ENCODE data around the gene PANK2. TPM values are rescaled to one million over a fixed set of nuclear protein-coding genes. Genes with fewer than 3 reads are reported as not detected.

The PANK2 gene
- total and polyA plus RNA-seq, 2 of the 8 experiments (the other 6 are each of a cell fraction or from before 2014, with no cell fraction given) = 17.1 to 57.5 TPM

DNA sequence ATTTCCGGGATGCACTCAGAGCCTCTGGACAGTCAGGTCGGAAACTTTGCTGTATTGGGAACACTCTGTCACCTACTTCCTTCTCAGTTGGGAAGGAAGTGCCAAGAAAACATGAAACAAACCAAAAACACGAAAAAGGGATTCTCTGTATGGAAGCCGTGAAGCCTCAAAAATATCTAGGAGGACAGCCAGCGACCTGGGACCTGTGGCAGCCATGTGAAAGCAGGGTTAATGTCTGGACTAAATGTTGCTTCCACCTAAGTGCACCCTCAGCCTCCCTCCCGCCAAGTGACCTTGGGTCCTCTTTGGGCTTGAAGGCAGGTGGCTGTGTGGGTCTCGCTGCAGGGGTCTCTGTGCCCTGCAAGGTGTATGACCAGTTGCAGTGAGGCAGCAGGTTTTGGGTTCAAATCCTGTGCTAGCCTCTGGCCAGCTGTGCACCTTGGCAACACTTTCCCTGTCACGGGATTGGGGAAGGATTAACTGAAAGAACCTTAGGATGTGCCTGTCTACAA lies 41.7 kb upstream of the PANK2 start:
- no peaks in the 10 kb centered on the region; a peak in 1 of 7 replicates for H3K27me3 ChIP-seq (replicated peaks in 1 of 4; ENCODE audit: control insufficient read depth in 3 of 4, extremely low read depth in 1 of 4, insufficient read depth in 3 of 4, low read length in 3 of 4)
- peaks cover 0 to 8% (median 4%) of the 10 kb centered on the region in 4 experiments; a peak in 3 of 7 replicates for H3K4me1 ChIP-seq (replicated peaks in 1 of 4; ENCODE audit: control insufficient read depth in 3 of 4, insufficient read depth in 4 of 4, low read length in 3 of 4)
- peak overlapping the region; percentile 52; the same call in 1 of the 2 replicates for H2BK5ac ChIP-seq (ENCODE audit: low read depth, low read length)
- H4K5ac ChIP-seq (ENCODE audit: insufficient read length, low read depth, low read length) = no peak overlapping the region
- no peak overlapping the region for H4K91ac ChIP-seq (replicated peaks; ENCODE audit: insufficient read length, low read length)
- ChIA-PET CTCF (ENCODE audit: partially characterized antibody) (no interaction called here), POLR2A (ENCODE audit: partially characterized antibody) (interaction anchor here (0.7 to 1.3 kb wide), 4 partner anchors 11 to 80 kb away, joined by 3 read pairs; partner anchors contain the start of gene ADISSP)
- H3K56ac ChIP-seq (replicated peaks; ENCODE audit: insufficient read length, low read depth, low read length) = no peak overlapping the region
- H3K79me2 ChIP-seq (ENCODE audit: control insufficient read depth in 1 of 2, insufficient read depth in 2 of 2, low read length in 2 of 2) = peaks cover 0 to 4% of the 10 kb centered on the region in 2 experiments; a peak in 2 of 4 replicates
- whole genome bisulfite sequencing, 2 experiments (ENCODE audit: extremely low coverage in 1 of 2, insufficient coverage in 1 of 2, insufficient read length in 1 of 2, insufficient replicate concordance in 2 of 2, low coverage in 1 of 2, low lambda C conversion rate in 2 of 2, missing lambda C conversion rate in 1 of 2) = 49% methylated on average over 8 of the region's 8 CpGs; no CpG with 5 or more reads in 1 of the 2 experiments
- H3K27ac ChIP-seq (ENCODE audit: low read depth, low read length) = no peak overlapping the region
- no peaks in the 10 kb centered on the region for H3K9me3 ChIP-seq (ENCODE audit: insufficient read depth in 2 of 2, low read depth in 1 of 2, low read length in 1 of 2)
- H3K36me3 ChIP-seq (ENCODE audit: control insufficient read depth in 2 of 4, insufficient read depth in 4 of 4, low read length in 3 of 4) = no peaks in the 10 kb centered on the region
- H3K4ac ChIP-seq (replicated peaks; ENCODE audit: insufficient read length, low read depth, low read length) = no peak overlapping the region
- H3K9ac ChIP-seq (replicated peaks in 1 of 4; ENCODE audit: extremely low read depth in 1 of 4, low read depth in 3 of 4, low read length in 3 of 4) = peak overlapping the region in 3 of 4 experiments; percentile 69 to 71 (median 70); a peak in 6 of 7 replicates
- no peak overlapping the region for H2BK12ac ChIP-seq (ENCODE audit: low read depth, low read length)
- no peak overlapping the region for H3K23ac ChIP-seq (ENCODE audit: insufficient read length)
- no peak overlapping the region for H2AFZ ChIP-seq (ENCODE audit: low read length)
- H2AK5ac ChIP-seq (ENCODE audit: low read depth, low read length) = no peak overlapping the region
- no peak overlapping the region for H2BK15ac ChIP-seq (ENCODE audit: low read length)
- peaks cover 3% of the 10 kb centered on the region; the same call in 1 of the 2 replicates for H3K79me1 ChIP-seq (ENCODE audit: low read depth, low read length)
- no peak overlapping the region for H2BK20ac ChIP-seq (ENCODE audit: low read length)
- FAIRE-seq = no peak
- peak overlapping the region; percentile 95; the same call in 1 of the 2 replicates for H4K8ac ChIP-seq (ENCODE audit: extremely low read depth, insufficient read depth, low read length)
- H3K4me2 ChIP-seq (ENCODE audit: insufficient read depth in 1 of 2, low read depth in 2 of 2, low read length in 2 of 2) = peak overlapping the region; percentile 88 to 93
- DNase-seq (ENCODE audit: low read depth in 1 of 2, low spot score in 2 of 2) = no peak
- no peak overlapping the region for H2BK120ac ChIP-seq (replicated peaks; ENCODE audit: low read depth, low read length)
- peaks cover 12% of the 10 kb centered on the region for H3K23me2 ChIP-seq (ENCODE audit: low read depth, low read length)
- H3K18ac ChIP-seq (ENCODE audit: extremely low read depth, low read length) = no peak overlapping the region; the same call in 1 of the 2 replicates
- peaks cover 0 to 5% of the 10 kb centered on the region in 2 experiments for H4K20me1 ChIP-seq (replicated peaks in 1 of 2; ENCODE audit: control insufficient read depth in 1 of 2, insufficient read depth in 2 of 2, low read length in 2 of 2)
- H3K4me3 ChIP-seq (ENCODE audit: extremely low read depth in 1 of 4, insufficient read depth in 2 of 4, low read depth in 3 of 4, low read length in 4 of 4) = peak overlapping the region; percentile 63 to 84 (median 73)
- no peak overlapping the region for H3K14ac ChIP-seq (ENCODE audit: insufficient read length)
- no peak for TF ChIP-seq SAP30 (IDR thresholded peaks at IDR 0.05; ENCODE audit: insufficient read depth, insufficient replicate concordance, low read length)
- no peak for TF ChIP-seq ASH2L (IDR thresholded peaks at IDR 0.05; ENCODE audit: low read length)
- no peak for TF ChIP-seq ATF3 (IDR thresholded peaks at IDR 0.05; ENCODE audit: insufficient read depth, low read depth, low read length)
- no peak for TF ChIP-seq TAF1 (IDR thresholded peaks at IDR 0.05; ENCODE audit: low read depth, low read length)
- no peak for TF ChIP-seq PHF8 (conservative IDR thresholded peaks at IDR 0.05; ENCODE audit: low read depth, low read length)
- no peak for TF ChIP-seq MAX (IDR thresholded peaks at IDR 0.05)
- TF ChIP-seq, protein P1, sequence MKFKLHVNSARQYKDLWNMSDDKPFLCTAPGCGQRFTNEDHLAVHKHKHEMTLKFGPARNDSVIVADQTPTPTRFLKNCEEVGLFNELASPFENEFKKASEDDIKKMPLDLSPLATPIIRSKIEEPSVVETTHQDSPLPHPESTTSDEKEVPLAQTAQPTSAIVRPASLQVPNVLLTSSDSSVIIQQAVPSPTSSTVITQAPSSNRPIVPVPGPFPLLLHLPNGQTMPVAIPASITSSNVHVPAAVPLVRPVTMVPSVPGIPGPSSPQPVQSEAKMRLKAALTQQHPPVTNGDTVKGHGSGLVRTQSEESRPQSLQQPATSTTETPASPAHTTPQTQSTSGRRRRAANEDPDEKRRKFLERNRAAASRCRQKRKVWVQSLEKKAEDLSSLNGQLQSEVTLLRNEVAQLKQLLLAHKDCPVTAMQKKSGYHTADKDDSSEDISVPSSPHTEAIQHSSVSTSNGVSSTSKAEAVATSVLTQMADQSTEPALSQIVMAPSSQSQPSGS (IDR thresholded peaks at IDR 0.05; ENCODE audit: low read length) = no peak
- no peak for TF ChIP-seq CHD2 (IDR thresholded peaks at IDR 0.05; ENCODE audit: low read length)
- TF ChIP-seq NRF1 (IDR thresholded peaks at IDR 0.05; ENCODE audit: low read depth, low read length) = no peak
- TF ChIP-seq KDM4A (IDR thresholded peaks at IDR 0.05; ENCODE audit: low read depth, low read length, severe bottlenecking) = no peak
